ENCODE results near the gene PPP1R9B. TPM values are rescaled to one million over a fixed set of nuclear protein-coding genes. Genes with fewer than 3 reads are reported as not detected.

Gene PPP1R9B
- total and polyA plus RNA-seq, 2 of the 8 experiments (the other 6 are each of a cell fraction or from before 2014, with no cell fraction given) = 5.2 to 13.1 TPM

GRCh38 chr17:50162466-50163254 is 12.2 kb upstream of the PPP1R9B start (continued):
- TF ChIP-seq CBX8 (IDR thresholded peaks at IDR 0.05; ENCODE audit: borderline replicate concordance, low read depth, low read length) = no peak
- no peak for TF ChIP-seq HDAC6 (IDR thresholded peaks at IDR 0.05; ENCODE audit: low read depth, low read length)
- no peak for TF ChIP-seq KDM1A (IDR thresholded peaks at IDR 0.05; ENCODE audit: borderline replicate concordance, low read length)
- no peak for TF ChIP-seq KDM4A (IDR thresholded peaks at IDR 0.05; ENCODE audit: low read depth, low read length, severe bottlenecking)
- no peak for TF ChIP-seq BRCA1 (IDR thresholded peaks at IDR 0.05; ENCODE audit: low read depth, low read length)
- no peak for TF ChIP-seq SAP30 (IDR thresholded peaks at IDR 0.05; ENCODE audit: insufficient read depth, insufficient replicate concordance, low read length)
- TF ChIP-seq SUZ12 (IDR thresholded peaks at IDR 0.05; ENCODE audit: low read length) = no peak
- no peak for TF ChIP-seq POLR2A (IDR thresholded peaks at IDR 0.05; ENCODE audit: control extremely low read depth in 1 of 2, low read depth in 2 of 2, low read length in 2 of 2)
